GM19023 (cell line): ENCODE results near the gene ZNF433.
A peak's percentile ranks its signal among the peaks of the same experiment; 100 is the strongest.
"Not testable (repeated sequence)": the region's sequence is repeated elsewhere in the genome, so short reads cannot be mapped to it uniquely, and the experiment has no call there.

Source experiments
- ATAC-seq: cut with Tn5 transposase; IDR thresholded peaks from one replicate; pipeline ENCODE4 v1.9.1; 2021; ENCODE audit warnings: mild to moderate bottlenecking, moderate library complexity; ENCODE audit not compliant: unreplicated experiment

ZNF433 gene

DNA sequence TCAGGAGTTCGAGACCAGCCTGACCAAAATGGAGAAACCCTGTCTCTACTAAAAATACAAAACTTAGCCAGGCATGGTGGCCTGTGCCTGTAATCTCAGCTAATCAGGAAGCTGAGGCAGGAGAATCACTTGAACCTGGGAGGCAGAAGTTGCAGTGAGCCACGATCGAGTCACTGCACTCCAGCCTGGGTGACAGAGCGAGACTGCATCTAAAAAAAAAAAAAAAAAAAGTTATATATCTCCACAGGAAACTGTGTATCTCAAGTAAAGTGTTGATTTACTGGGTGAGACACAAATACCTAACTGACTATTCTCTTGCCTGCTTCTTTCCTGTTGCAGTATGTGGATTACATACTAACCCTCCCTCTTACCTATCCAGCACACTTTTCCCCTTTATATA lies 43.6 kb downstream of the ZNF433 start:
- ATAC-seq = not testable (repeated sequence)

- no peak for ATAC-seq
These were observed 46.4 kb downstream of the ZNF433 start for GRCh38 chr19:11989112-11989456.

DNA sequence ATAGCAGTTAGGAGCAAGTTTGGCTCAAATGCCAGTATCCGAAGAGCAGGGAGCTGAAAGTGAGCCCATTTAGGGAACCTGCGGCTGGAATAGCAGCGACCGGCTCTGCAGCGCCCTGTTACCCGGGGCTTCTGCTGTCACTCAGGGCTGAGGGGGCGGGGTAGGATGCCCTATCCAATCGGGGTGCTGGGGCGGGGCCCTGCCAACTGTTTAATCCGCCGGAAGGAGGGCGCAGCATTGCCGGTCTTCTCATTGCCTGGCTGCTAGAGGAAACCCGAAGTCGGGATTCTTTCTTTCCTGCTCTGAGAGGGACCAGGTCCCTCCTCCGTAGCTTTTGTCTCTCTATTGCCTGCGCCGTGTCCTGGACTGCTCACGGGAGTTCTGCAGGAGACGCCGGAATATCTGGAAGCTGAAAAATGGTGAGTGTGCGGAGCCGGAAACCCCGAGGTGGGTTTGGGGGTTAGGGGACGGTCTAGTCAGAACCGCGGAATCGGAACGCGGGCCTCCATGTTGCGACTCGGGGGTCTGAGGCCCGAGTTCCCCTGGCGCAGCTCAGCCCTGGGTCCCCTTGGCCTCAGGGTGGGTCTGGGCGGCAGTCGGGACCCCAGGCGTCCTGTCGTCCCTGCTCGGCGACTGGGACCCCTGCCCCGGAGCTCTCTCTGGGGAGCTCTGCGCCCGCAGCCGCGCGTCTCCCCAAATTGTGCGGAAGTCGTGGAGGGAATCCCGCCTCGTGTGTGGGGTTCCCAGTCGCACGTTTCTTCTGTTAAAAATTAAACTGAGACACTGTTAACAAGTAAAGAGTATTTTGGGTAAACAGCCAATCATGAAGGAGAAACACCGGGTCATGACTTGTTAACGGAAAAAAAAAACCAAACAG lies 47.8 kb downstream of the ZNF433 start:
- ATAC-seq = peak; percentile 87

GRCh38 chr19:11986754-11987153 lies 48.7 kb downstream of the ZNF433 start:
- no peak for ATAC-seq

DNA sequence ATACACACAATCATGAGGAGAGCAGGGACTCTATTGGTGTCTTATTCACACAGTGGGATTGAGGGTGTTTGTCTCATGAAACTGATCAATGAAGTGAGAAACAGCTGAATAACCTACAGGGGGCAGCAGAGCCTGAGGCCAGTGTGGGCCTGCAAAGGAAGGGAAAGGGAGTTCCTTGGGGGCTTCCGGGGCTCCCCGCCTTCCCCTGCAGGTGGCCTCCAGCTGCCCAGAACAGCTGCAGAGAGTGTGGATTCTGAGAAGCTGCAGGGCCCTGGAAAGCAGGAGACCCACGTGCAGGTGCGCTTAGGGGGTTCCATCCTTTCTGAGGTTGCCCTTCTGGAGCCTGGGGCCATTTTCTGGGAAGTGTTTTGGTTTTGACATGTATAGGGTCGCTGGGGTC lies 50.5 kb downstream of the ZNF433 start:
- ATAC-seq = no peak

DNA sequence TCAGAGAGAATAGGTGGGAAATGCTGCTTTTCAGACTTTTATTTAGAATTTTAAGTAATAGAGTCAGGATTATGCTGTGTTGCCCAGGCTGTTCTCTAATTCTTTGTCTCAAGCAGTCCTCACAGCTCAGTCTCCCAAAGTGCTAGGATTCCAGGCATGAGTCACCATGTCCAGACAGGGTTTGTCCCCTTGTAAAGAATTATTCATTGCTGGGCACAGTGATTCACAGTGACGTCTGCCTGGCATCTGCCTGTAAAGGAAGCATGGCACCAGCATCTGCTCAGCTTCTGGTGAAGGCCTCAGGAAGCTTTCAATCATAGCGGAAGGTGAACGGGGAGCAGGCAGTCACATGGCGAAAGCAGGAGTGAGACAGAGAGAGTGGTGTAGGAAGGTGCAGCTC lies 53.0 kb downstream of the ZNF433 start:
- no peak for ATAC-seq

- ATAC-seq = no peak
These were observed 56.0 kb downstream of the ZNF433 start for GRCh38 chr19:11979527-11979926.

- no peak for ATAC-seq
These were observed 56.9 kb downstream of the ZNF433 start for GRCh38 chr19:11978492-11979100.

DNA sequence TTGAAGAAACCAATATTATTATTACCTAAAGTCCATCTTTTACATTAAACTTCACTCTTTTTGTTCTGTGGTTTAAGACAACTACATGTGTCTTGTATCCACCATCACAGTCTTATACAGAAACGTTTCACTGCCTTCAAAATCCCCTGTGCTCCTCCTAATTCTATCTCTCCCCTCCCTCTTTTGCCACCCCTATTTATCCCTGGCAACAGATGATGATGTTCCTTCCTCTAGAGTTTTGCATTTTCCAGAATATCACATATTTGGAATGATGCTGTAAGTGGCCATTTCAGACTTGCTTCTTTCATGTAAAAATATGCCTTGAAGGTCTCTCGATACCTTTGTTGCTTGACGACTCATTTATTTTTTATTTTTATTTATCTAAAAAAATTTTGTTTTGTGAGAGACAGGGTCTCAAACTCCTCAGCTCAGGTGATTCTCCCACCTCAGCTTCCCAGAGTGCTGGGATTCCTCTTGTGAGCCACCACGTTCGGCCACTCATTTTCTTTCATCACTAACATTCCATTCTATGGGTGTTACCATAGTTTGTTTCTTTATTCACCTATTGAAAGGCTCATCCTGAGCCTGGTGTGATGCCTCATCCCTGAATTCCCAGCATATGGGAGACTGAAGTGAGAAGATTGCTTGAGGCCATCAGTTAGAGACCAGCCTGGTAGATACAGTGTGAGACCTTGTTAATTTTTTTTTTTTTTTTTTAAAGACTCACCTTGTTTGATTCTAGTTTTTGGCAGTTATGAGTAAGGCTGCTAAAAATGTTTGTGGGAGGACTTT lies 62.3 kb downstream of the ZNF433 start:
- ATAC-seq = no peak

DNA sequence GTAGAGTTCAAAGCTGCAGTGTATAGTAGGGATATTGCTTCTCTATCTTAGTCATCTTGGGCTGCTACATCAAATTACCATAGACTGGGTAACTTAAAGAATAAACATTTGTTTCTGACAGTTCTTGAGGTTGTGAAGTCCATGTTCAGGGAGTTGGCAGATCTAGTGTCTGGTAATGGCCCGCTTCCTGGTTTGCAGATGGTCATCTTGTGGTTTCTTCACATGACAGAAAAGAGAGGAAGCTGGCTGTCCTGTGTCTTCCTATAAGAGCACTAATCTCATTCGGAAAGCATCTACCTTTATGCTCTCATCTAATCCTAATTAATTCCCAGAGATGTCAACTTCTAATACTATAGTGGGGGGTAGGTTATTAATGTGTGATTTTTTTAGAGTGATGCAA lies 64.4 kb downstream of the ZNF433 start:
- ATAC-seq = no peak

GRCh38 chr19:11970174-11970573 lies 65.3 kb downstream of the ZNF433 start:
- ATAC-seq = no peak

DNA sequence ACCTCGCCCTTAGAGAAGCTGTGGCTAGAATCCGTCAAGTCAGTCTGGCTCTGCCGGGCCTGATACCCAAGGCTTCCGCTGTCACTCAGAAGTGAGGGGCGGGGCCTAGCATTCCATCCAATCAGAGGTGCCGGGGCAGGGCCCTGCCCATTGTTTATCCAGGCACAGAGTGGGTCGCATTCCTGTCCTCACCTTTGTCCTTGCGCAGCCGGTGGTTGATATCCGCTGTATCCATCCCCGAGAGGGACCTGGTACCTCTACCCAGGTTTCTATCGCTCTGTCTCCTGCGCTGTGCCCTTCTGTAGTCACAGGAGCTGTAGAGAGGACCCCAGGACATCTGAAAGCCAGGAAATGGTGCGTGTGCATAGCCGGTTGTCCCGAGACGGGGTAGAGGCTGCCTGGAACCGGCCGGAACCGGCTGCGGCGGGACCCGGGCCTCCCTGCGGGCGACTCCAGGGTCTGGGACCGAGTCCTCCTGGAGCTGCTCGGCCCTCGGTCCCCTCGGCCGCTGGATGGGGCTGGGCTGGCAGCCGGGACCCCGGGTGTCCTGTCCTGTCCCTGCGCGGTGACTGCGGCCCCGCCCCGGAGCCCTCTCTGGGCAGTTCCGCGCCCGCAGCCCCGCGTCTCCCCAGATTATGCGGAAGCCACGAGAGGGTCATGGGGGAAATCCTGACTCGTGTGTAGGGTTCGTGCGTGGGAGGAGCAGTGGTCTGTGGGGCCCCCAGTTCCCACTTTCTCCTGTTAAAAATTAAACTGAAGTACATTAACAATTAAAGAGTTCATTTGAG lies 70.4 kb downstream of the ZNF433 start, which contains the start of gene ZNF763:
Gene ZNF763 (plus strand): TSS at position 183 of the 788 bp plus-strand sequence. CDS start 169 bp downstream, at position 352.
- ATAC-seq = peak; percentile 87
